Measurements from ENCODE around the gene SLC2A11. TPM values are rescaled to one million over a fixed set of nuclear protein-coding genes. Genes with fewer than 3 reads are reported as not detected.
A peak's percentile ranks its signal among the peaks of the same experiment; 100 is the strongest.

SLC2A11 gene
- polyA plus RNA-seq, 4 donors: 3.6 to 17.8 (median 6.0) TPM

- no peak overlapping the region for H3K4me3 ChIP-seq (ENCODE audit: low read depth in 1 of 3, low read length in 3 of 3)
- H3K4me1 ChIP-seq (ENCODE audit: control insufficient read depth in 3 of 3, insufficient read depth in 2 of 3, low read depth in 1 of 3, low read length in 2 of 3): peaks cover 0 to 41% (median 8%) of the 10 kb centered on the region in 3 donors
- H3K27ac ChIP-seq (ENCODE audit: low read depth in 1 of 3, low read length in 2 of 3): peak overlapping the region in 2 of 3 donors; percentile 32 to 63
- DNase-seq (peak; percentile 41 to 66), FAIRE-seq (no peak)
- no peaks in the 10 kb centered on the region for H3K27me3 ChIP-seq (ENCODE audit: control insufficient read depth in 3 of 3, insufficient read depth in 3 of 3, low read length in 3 of 3)
- H3K9me3 ChIP-seq (ENCODE audit: control insufficient read depth in 2 of 2, insufficient read depth in 1 of 2, low read depth in 1 of 2, low read length in 1 of 2): no peaks in the 10 kb centered on the region
- WGBS, 3 donors: 29 to 58% (median 40%) methylated on average over 6 of the region's 6 CpGs
- H3K36me3 ChIP-seq (ENCODE audit: control insufficient read depth in 3 of 3, insufficient read depth in 2 of 3, low read depth in 1 of 3, low read length in 3 of 3): peaks cover 0 to 7% (median 0%) of the 10 kb centered on the region in 3 donors
These were observed 51.7 kb downstream of the SLC2A11 start for GRCh38 chr22:23909296-23909898.

- peaks cover 0 to 7% (median 0%) of the 10 kb centered on the region in 3 donors for H3K36me3 ChIP-seq (ENCODE audit: control insufficient read depth in 3 of 3, insufficient read depth in 2 of 3, low read depth in 1 of 3, low read length in 3 of 3)
- peaks cover 0 to 43% (median 8%) of the 10 kb centered on the region in 3 donors for H3K4me1 ChIP-seq (ENCODE audit: control insufficient read depth in 3 of 3, insufficient read depth in 2 of 3, low read depth in 1 of 3, low read length in 2 of 3)
- H3K27me3 ChIP-seq (ENCODE audit: control insufficient read depth in 3 of 3, insufficient read depth in 3 of 3, low read length in 3 of 3): no peaks in the 10 kb centered on the region
- no peak for DNase-seq
- WGBS, 3 donors: 72 to 86% (median 81%) methylated on average over 3 of the region's 3 CpGs
- no peaks in the 10 kb centered on the region for H3K9me3 ChIP-seq (ENCODE audit: control insufficient read depth in 2 of 2, insufficient read depth in 1 of 2, low read depth in 1 of 2, low read length in 1 of 2)
- H3K4me3 ChIP-seq (ENCODE audit: low read depth in 1 of 3, low read length in 3 of 3): no peak overlapping the region
- no peak for FAIRE-seq
- H3K27ac ChIP-seq (ENCODE audit: low read depth in 1 of 3, low read length in 2 of 3): no peak overlapping the region
These were observed 53.0 kb downstream of the SLC2A11 start for GRCh38 chr22:23910496-23911190.

GRCh38 chr22:23911318-23911980 lies 53.8 kb downstream of the SLC2A11 start:
- 90 to 96% (median 92%) methylated on average over 12 of the region's 12 CpGs for WGBS, 3 donors
- no peaks in the 10 kb centered on the region for H3K9me3 ChIP-seq (ENCODE audit: control insufficient read depth in 2 of 2, insufficient read depth in 1 of 2, low read depth in 1 of 2, low read length in 1 of 2)
- peaks cover 0 to 7% (median 0%) of the 10 kb centered on the region in 3 donors for H3K36me3 ChIP-seq (ENCODE audit: control insufficient read depth in 3 of 3, insufficient read depth in 2 of 3, low read depth in 1 of 3, low read length in 3 of 3)
- peaks cover 0 to 45% (median 8%) of the 10 kb centered on the region in 3 donors for H3K4me1 ChIP-seq (ENCODE audit: control insufficient read depth in 3 of 3, insufficient read depth in 2 of 3, low read depth in 1 of 3, low read length in 2 of 3)
- DNase-seq (no peak), FAIRE-seq (no peak)
- H3K27me3 ChIP-seq (ENCODE audit: control insufficient read depth in 3 of 3, insufficient read depth in 3 of 3, low read length in 3 of 3): no peaks in the 10 kb centered on the region
- H3K4me3 ChIP-seq (ENCODE audit: low read depth in 1 of 3, low read length in 3 of 3): no peak overlapping the region
- H3K27ac ChIP-seq (ENCODE audit: low read depth in 1 of 3, low read length in 2 of 3): no peak overlapping the region

- H3K4me1 ChIP-seq (ENCODE audit: control insufficient read depth in 3 of 3, insufficient read depth in 2 of 3, low read depth in 1 of 3, low read length in 2 of 3): peaks cover 0 to 45% (median 8%) of the 10 kb centered on the region in 3 donors
- H3K9me3 ChIP-seq (ENCODE audit: control insufficient read depth in 2 of 2, insufficient read depth in 1 of 2, low read depth in 1 of 2, low read length in 1 of 2): no peaks in the 10 kb centered on the region
- H3K27ac ChIP-seq (ENCODE audit: low read depth in 1 of 3, low read length in 2 of 3): no peak overlapping the region
- no peak overlapping the region for H3K4me3 ChIP-seq (ENCODE audit: low read depth in 1 of 3, low read length in 3 of 3)
- H3K36me3 ChIP-seq (ENCODE audit: control insufficient read depth in 3 of 3, insufficient read depth in 2 of 3, low read depth in 1 of 3, low read length in 3 of 3): peaks cover 0 to 10% (median 0%) of the 10 kb centered on the region in 3 donors
- DNase-seq (no peak), FAIRE-seq (no peak)
- no peaks in the 10 kb centered on the region for H3K27me3 ChIP-seq (ENCODE audit: control insufficient read depth in 3 of 3, insufficient read depth in 3 of 3, low read length in 3 of 3)
- WGBS, 3 donors: 85 to 90% (median 85%) methylated on average over 9 of the region's 9 CpGs
These were observed 54.7 kb downstream of the SLC2A11 start for GRCh38 chr22:23912293-23912903.

GRCh38 chr22:23913306-23913660 lies 55.6 kb downstream of the SLC2A11 start:
- WGBS, 3 donors: 0 to 5% (median 0%) methylated on average over 1 of the region's 1 CpG
- DNase-seq (peak in 1 of 2 donors; percentile 31), FAIRE-seq (no peak)
- no peaks in the 10 kb centered on the region for H3K27me3 ChIP-seq (ENCODE audit: control insufficient read depth in 3 of 3, insufficient read depth in 3 of 3, low read length in 3 of 3)
- peaks cover 0 to 40% (median 8%) of the 10 kb centered on the region in 3 donors for H3K4me1 ChIP-seq (ENCODE audit: control insufficient read depth in 3 of 3, insufficient read depth in 2 of 3, low read depth in 1 of 3, low read length in 2 of 3)
- H3K27ac ChIP-seq (ENCODE audit: low read depth in 1 of 3, low read length in 2 of 3): peak overlapping the region; percentile 72 to 91 (median 86)
- no peaks in the 10 kb centered on the region for H3K9me3 ChIP-seq (ENCODE audit: control insufficient read depth in 2 of 2, insufficient read depth in 1 of 2, low read depth in 1 of 2, low read length in 1 of 2)
- H3K4me3 ChIP-seq (ENCODE audit: low read depth in 1 of 3, low read length in 3 of 3): peak overlapping the region in 2 of 3 donors; percentile 47 to 64
- peaks cover 0 to 6% (median 0%) of the 10 kb centered on the region in 3 donors for H3K36me3 ChIP-seq (ENCODE audit: control insufficient read depth in 3 of 3, insufficient read depth in 2 of 3, low read depth in 1 of 3, low read length in 3 of 3)

- Histone ChIP-seq H3K36me3 (ENCODE audit: control insufficient read depth in 3 of 3, insufficient read depth in 2 of 3, low read depth in 1 of 3, low read length in 3 of 3) (peaks cover 0 to 6% (median 4%) of the 10 kb centered on the region in 3 donors), H3K27me3 (ENCODE audit: control insufficient read depth in 3 of 3, insufficient read depth in 3 of 3, low read length in 3 of 3) (no peaks in the 10 kb centered on the region), H3K4me1 (ENCODE audit: control insufficient read depth in 3 of 3, insufficient read depth in 2 of 3, low read depth in 1 of 3, low read length in 2 of 3) (peaks cover 0 to 35% (median 6%) of the 10 kb centered on the region in 3 donors), H3K27ac (ENCODE audit: low read depth in 1 of 3, low read length in 2 of 3) (peak overlapping the region; percentile 72 to 91 (median 86)), H3K4me3 (ENCODE audit: low read depth in 1 of 3, low read length in 3 of 3) (peak overlapping the region; percentile 20 to 64 (median 47)), H3K9me3 (ENCODE audit: control insufficient read depth in 2 of 2, insufficient read depth in 1 of 2, low read depth in 1 of 2, low read length in 1 of 2) (no peaks in the 10 kb centered on the region)
- DNase-seq (peak; percentile 100), FAIRE-seq (no peak)
- 0 to 1% (median 0%) methylated on average over 42 to 44 of the region's 44 CpGs for WGBS, 3 donors
These were observed 56.1 kb downstream of the SLC2A11 start for GRCh38 chr22:23913661-23914353.

- FAIRE-seq (no peak), DNase-seq (peak; percentile 49 to 80)
- Histone ChIP-seq H3K4me1 (ENCODE audit: control insufficient read depth in 3 of 3, insufficient read depth in 2 of 3, low read depth in 1 of 3, low read length in 2 of 3) (peaks cover 0 to 20% (median 4%) of the 10 kb centered on the region in 3 donors), H3K27ac (ENCODE audit: low read depth in 1 of 3, low read length in 2 of 3) (peak overlapping the region; percentile 24 to 76 (median 44)), H3K27me3 (ENCODE audit: control insufficient read depth in 3 of 3, insufficient read depth in 3 of 3, low read length in 3 of 3) (no peaks in the 10 kb centered on the region), H3K9me3 (ENCODE audit: control insufficient read depth in 2 of 2, insufficient read depth in 1 of 2, low read depth in 1 of 2, low read length in 1 of 2) (no peaks in the 10 kb centered on the region), H3K36me3 (ENCODE audit: control insufficient read depth in 3 of 3, insufficient read depth in 2 of 3, low read depth in 1 of 3, low read length in 3 of 3) (peaks cover 0 to 8% (median 7%) of the 10 kb centered on the region in 3 donors), H3K4me3 (ENCODE audit: low read depth in 1 of 3, low read length in 3 of 3) (no peak overlapping the region)
- 29 to 58% (median 40%) methylated on average over 3 of the region's 3 CpGs for WGBS, 3 donors
These were observed 57.6 kb downstream of the SLC2A11 start for GRCh38 chr22:23915290-23915689.

Measured in small intestine (tissue), 7 donors.